HG02571 (cell line): Measurements from ENCODE around the gene EIF5.

Experiments used
- ATAC-seq: cut with Tn5 transposase; IDR thresholded peaks from one replicate; pipeline ENCODE4 v1.9.1; 2021; ENCODE audit warnings: mild to moderate bottlenecking, moderate library complexity; ENCODE audit not compliant: unreplicated experiment

Gene EIF5

DNA sequence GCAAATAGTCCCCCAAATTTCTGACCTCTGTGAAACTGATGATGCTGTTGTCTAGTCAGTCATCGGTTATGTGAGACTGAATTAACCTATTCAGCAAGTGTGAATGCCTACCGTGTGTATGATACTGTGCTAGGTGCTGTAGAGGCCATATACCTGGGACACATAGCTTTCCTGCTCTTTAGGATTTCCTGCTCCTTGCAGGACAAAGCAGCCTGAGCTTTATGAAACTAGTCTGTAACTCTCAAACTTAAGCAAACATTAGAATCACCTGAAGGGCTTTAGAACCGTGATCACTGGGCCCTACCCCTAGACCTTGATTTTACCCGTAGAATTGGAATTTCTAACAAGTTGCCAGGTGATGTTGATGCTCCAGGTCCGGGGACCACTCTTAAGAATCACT lies 58.1 kb downstream of the EIF5 start:
- no peak for ATAC-seq

- no peak for ATAC-seq
These were observed 58.5 kb downstream of the EIF5 start for GRCh38 chr14:103392572-103392971.

- no peak for ATAC-seq
These were observed 59.0 kb downstream of the EIF5 start for GRCh38 chr14:103393070-103393469.

GRCh38 chr14:103393676-103394626 lies 59.9 kb downstream of the EIF5 start:
- no peak for ATAC-seq
